HepG2 (cell line): ENCODE data around the gene PPP4C. TPM values are rescaled to one million over a fixed set of nuclear protein-coding genes. Genes with fewer than 3 reads are reported as not detected.

Experiments used
- DPF2 ChIP-seq: sonication (generic); formaldehyde crosslinking; IDR thresholded peaks from 2 replicates; pipeline ENCODE4 v1.4.0; 2020; ENCODE audit warnings: mild to moderate bottlenecking, low read depth, missing genetic modification reagents, borderline replicate concordance
- FOXP1 ChIP-seq, 2 experiments: fragments of 450-650 bp in 1 of 2; IDR thresholded peaks; 2 replicates each; pipeline ENCODE4 v1.6.1; 2017 to 2018; ENCODE audit warnings: antibody characterized with exemption in 1 of 2
- HCFC1 ChIP-seq: fragments of 150-350 bp; IDR thresholded peaks from 2 replicates; pipeline ENCODE4 v1.6.1; 2014; ENCODE audit warnings: low read depth, low read length
- MAFF ChIP-seq: IDR thresholded peaks from 2 replicates; pipeline ENCODE4 v1.6.1; 2011; ENCODE audit warnings: low read depth, low read length, improper control_type of control experiment
- NFKB2 ChIP-seq: sonication (generic); formaldehyde crosslinking; IDR thresholded peaks from 2 replicates; pipeline ENCODE4 v1.4.0; 2020; ENCODE audit warnings: missing genetic modification reagents, borderline replicate concordance
- NFYB ChIP-seq: sonication (generic); formaldehyde crosslinking; IDR thresholded peaks from 2 replicates; pipeline ENCODE4 v1.4.0; 2020; ENCODE audit warnings: missing genetic modification reagents
- PHF21A ChIP-seq: sonication (generic); formaldehyde crosslinking; IDR thresholded peaks from 2 replicates; pipeline ENCODE4 v1.5.0; 2020; ENCODE audit warnings: mild to moderate bottlenecking, missing genetic modification reagents
- SMAD9 ChIP-seq: sonication (generic); formaldehyde crosslinking; IDR thresholded peaks from 2 replicates; pipeline ENCODE4 v1.5.1; 2020; ENCODE audit warnings: mild to moderate bottlenecking, missing genetic modification reagents
- ZBTB38 ChIP-seq: sonication (generic); formaldehyde crosslinking; IDR thresholded peaks from 2 replicates; pipeline ENCODE4 v1.5.1; 2020; ENCODE audit warnings: mild to moderate bottlenecking, missing genetic modification reagents
- ZNF224 ChIP-seq: sonication (generic); formaldehyde crosslinking; IDR thresholded peaks from 2 replicates; pipeline ENCODE4 v1.5.0; 2020; ENCODE audit warnings: mild to moderate bottlenecking, missing genetic modification reagents
- ZNF562 ChIP-seq: sonication (generic); formaldehyde crosslinking; IDR thresholded peaks from 2 replicates; pipeline ENCODE4 v1.8.0; 2022; ENCODE audit warnings: missing genetic modification reagents, borderline replicate concordance
- ZNF569 ChIP-seq: sonication (generic); formaldehyde crosslinking; IDR thresholded peaks from 2 replicates; pipeline ENCODE4 v1.5.0; 2020; ENCODE audit warnings: mild to moderate bottlenecking, missing genetic modification reagents, moderate library complexity, borderline replicate concordance
- ZNF570 ChIP-seq: sonication (generic); formaldehyde crosslinking; IDR thresholded peaks from 2 replicates; pipeline ENCODE4 v1.4.0; 2020; ENCODE audit warnings: mild to moderate bottlenecking, missing genetic modification reagents, borderline replicate concordance
- ZNF788 ChIP-seq: sonication (generic); formaldehyde crosslinking; IDR thresholded peaks from 2 replicates; pipeline ENCODE4 v1.5.0; 2020; ENCODE audit warnings: mild to moderate bottlenecking, missing genetic modification reagents, borderline replicate concordance
- polyA plus RNA-seq, 8 experiments: library from polyadenylated mRNA; depleted of rRNA in 3 of 8; stranded (reverse) in 7 of 8; unstranded in 1 of 8; fragments of >200 nt; fragmentation: Illumina TruSeq in 4 of 8; extraction: Trizol in 4 of 8; gene quantifications; 2 replicates each; pipeline versions ENCODE4 v1.2.1 to v1.2.3, GENCODE V29; 2011 to 2016; ENCODE audit warnings: low read depth in 4 of 8, missing spikeins in 1 of 8, mixed read lengths in 1 of 8; ENCODE audit not compliant: insufficient read depth in 1 of 8
- total RNA-seq, 5 experiments: library from RNA; depleted of rRNA; stranded (reverse); fragments of >200 nt; fragmentation: Illumina TruSeq; extraction: Trizol; gene quantifications; 2 replicates each; pipeline ENCODE4 v1.2.3, GENCODE V29; 2016; ENCODE audit warnings: low read depth in 1 of 5
- TF ChIP-seq, protein P1 (sequence below): sonication (generic); formaldehyde crosslinking; IDR thresholded peaks from 2 replicates; pipeline ENCODE4 v1.4.0; 2020; ENCODE audit warnings: missing genetic modification reagents, mild to moderate bottlenecking, borderline replicate concordance
- TF ChIP-seq, protein P2 (sequence below): sonication (generic); formaldehyde crosslinking; IDR thresholded peaks from 2 replicates; pipeline ENCODE4 v1.5.1; 2020; ENCODE audit warnings: mild to moderate bottlenecking, moderate library complexity, missing genetic modification reagents
- TF ChIP-seq, protein P3 (sequence below): sonication (generic); formaldehyde crosslinking; IDR thresholded peaks from 2 replicates; pipeline ENCODE4 v1.5.1; 2020; ENCODE audit warnings: missing genetic modification reagents, mild to moderate bottlenecking, borderline replicate concordance
- TF ChIP-seq, protein P4 (sequence below): sonication (generic); formaldehyde crosslinking; IDR thresholded peaks from 2 replicates; pipeline ENCODE4 v1.5.0; 2020; ENCODE audit warnings: missing genetic modification reagents
- TF ChIP-seq, protein P5 (sequence below): sonication (generic); formaldehyde crosslinking; conservative IDR thresholded peaks from 2 replicates; pipeline ENCODE4 v1.8.0; 2022; ENCODE audit warnings: missing genetic modification reagents

PPP4C gene
- total and polyA plus RNA-seq, 2 of the 13 experiments (the other 11 are each of a cell fraction or from before 2014, with no cell fraction given) = 176 to 220 TPM

DNA sequence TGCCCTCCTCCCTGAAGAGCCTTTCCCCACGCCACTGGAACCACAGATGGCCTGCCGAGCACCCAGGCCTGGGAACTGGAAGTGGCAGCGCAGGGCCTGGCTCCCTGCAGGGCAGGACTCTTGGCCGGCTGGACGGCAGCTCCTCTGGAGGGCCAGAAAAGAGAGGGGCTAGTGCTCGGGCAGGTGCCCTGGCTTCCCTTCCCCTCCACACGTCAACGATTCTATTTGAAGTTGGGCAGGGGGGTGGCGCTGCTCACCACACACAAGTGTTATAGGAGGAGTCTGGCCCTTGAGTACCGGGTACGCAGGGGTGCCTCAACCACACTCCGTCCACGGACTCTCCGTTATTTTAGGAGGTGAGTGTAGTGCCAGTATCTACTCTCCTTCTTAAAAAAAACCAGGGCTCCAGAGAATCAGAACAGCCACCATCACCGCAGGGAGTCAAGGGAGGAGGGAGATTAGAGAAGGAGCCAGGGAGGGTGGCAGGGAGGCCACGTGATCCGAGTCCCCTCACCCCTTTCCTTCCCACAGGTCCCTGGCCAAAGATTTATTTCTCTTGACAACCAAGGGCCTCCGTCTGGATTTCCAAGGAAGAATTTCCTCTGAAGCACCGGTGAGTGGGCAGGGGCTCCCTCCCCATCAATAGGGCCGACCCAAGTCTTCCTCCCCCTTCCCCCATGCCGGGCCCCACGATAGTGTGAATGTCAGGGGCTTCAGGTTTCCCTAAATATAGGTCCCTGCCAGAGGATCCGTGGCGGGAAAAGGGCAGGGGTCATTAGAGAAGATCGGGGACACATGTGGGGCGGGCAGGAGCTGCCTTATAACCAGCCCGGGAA is 11.7 kb upstream of the PPP4C start (continued):
- TF ChIP-seq SMAD9 (CRISPR knock-in tag) (no peak; the same call in none of the 2 replicates), ZNF569 (CRISPR knock-in tag) (no peak), MAFF (no peak), NFYB (CRISPR knock-in tag) (0 out of 2 replicates have a peak, but pooled peaks have one; percentile 31), ZBTB38 (peak; percentile 65; the same call in 1 of the 2 replicates), PHF21A (peak; percentile 59; the same call in 1 of the 2 replicates), HCFC1 (no peak), ZNF562 (CRISPR knock-in tag) (no peak), DPF2 (CRISPR knock-in tag) (no peak; the same call in 1 of the 2 replicates), ZNF224 (CRISPR knock-in tag) (0 out of 2 replicates have a peak, but pooled peaks have one; percentile 3), FOXP1 (IDR thresholded peaks at IDR 0.05) (no peak), FOXP1 (CRISPR knock-in tag; IDR thresholded peaks at IDR 0.05) (no peak), NFKB2 (peak; percentile 76; the same call in 1 of the 2 replicates), ZNF788 (no peak; the same call in 1 of the 2 replicates), ZNF570 (0 out of 2 replicates have a peak, but pooled peaks have one; percentile 38)
- TF ChIP-seq, protein P1, sequence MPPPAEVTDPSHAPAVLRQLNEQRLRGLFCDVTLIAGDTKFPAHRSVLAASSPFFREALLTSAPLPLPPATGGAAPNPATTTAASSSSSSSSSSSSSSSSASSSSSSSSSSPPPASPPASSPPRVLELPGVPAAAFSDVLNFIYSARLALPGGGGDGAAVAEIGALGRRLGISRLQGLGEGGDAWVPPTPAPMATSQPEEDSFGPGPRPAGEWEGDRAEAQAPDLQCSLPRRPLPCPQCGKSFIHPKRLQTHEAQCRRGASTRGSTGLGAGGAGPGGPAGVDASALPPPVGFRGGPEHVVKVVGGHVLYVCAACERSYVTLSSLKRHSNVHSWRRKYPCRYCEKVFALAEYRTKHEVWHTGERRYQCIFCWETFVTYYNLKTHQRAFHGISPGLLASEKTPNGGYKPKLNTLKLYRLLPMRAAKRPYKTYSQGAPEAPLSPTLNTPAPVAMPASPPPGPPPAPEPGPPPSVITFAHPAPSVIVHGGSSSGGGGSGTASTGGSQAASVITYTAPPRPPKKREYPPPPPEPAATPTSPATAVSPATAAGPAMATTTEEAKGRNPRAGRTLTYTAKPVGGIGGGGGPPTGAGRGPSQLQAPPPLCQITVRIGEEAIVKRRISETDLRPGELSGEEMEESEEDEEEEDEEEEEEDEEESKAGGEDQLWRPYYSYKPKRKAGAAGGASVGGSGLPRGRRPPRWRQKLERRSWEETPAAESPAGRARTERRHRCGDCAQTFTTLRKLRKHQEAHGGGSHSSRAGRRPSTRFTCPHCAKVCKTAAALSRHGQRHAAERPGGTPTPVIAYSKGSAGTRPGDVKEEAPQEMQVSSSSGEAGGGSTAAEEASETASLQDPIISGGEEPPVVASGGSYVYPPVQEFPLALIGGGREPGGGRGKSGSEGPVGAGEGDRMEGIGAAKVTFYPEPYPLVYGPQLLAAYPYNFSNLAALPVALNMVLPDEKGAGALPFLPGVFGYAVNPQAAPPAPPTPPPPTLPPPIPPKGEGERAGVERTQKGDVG (CRISPR knock-in tag) = no peak
- TF ChIP-seq, protein P2, sequence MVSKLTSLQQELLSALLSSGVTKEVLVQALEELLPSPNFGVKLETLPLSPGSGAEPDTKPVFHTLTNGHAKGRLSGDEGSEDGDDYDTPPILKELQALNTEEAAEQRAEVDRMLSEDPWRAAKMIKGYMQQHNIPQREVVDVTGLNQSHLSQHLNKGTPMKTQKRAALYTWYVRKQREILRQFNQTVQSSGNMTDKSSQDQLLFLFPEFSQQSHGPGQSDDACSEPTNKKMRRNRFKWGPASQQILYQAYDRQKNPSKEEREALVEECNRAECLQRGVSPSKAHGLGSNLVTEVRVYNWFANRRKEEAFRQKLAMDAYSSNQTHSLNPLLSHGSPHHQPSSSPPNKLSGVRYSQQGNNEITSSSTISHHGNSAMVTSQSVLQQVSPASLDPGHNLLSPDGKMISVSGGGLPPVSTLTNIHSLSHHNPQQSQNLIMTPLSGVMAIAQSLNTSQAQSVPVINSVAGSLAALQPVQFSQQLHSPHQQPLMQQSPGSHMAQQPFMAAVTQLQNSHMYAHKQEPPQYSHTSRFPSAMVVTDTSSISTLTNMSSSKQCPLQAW (CRISPR knock-in tag) = peak; percentile 85
- TF ChIP-seq, protein P3, sequence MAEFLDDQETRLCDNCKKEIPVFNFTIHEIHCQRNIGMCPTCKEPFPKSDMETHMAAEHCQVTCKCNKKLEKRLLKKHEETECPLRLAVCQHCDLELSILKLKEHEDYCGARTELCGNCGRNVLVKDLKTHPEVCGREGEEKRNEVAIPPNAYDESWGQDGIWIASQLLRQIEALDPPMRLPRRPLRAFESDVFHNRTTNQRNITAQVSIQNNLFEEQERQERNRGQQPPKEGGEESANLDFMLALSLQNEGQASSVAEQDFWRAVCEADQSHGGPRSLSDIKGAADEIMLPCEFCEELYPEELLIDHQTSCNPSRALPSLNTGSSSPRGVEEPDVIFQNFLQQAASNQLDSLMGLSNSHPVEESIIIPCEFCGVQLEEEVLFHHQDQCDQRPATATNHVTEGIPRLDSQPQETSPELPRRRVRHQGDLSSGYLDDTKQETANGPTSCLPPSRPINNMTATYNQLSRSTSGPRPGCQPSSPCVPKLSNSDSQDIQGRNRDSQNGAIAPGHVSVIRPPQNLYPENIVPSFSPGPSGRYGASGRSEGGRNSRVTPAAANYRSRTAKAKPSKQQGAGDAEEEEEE (CRISPR knock-in tag) = no peak
- TF ChIP-seq, protein P4, sequence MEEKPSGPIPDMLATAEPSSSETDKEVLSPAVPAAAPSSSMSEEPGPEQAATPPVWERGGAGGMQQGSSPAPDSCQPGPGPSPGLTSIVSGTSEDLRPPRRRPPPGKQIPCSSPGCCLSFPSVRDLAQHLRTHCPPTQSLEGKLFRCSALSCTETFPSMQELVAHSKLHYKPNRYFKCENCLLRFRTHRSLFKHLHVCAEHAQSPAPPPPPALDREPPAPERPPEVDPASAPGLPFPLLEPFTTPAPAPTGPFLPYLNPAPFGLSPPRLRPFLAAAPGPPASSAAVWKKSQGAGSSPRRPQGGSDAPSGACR = peak; percentile 46; the same call in 1 of the 2 replicates
- TF ChIP-seq, protein P5, sequence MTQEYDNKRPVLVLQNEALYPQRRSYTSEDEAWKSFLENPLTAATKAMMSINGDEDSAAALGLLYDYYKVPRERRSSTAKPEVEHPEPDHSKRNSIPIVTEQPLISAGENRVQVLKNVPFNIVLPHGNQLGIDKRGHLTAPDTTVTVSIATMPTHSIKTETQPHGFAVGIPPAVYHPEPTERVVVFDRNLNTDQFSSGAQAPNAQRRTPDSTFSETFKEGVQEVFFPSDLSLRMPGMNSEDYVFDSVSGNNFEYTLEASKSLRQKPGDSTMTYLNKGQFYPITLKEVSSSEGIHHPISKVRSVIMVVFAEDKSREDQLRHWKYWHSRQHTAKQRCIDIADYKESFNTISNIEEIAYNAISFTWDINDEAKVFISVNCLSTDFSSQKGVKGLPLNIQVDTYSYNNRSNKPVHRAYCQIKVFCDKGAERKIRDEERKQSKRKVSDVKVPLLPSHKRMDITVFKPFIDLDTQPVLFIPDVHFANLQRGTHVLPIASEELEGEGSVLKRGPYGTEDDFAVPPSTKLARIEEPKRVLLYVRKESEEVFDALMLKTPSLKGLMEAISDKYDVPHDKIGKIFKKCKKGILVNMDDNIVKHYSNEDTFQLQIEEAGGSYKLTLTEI (CRISPR knock-in tag) = no peak
